ENCODE results near the gene POLDIP2.

Gene POLDIP2

DNA sequence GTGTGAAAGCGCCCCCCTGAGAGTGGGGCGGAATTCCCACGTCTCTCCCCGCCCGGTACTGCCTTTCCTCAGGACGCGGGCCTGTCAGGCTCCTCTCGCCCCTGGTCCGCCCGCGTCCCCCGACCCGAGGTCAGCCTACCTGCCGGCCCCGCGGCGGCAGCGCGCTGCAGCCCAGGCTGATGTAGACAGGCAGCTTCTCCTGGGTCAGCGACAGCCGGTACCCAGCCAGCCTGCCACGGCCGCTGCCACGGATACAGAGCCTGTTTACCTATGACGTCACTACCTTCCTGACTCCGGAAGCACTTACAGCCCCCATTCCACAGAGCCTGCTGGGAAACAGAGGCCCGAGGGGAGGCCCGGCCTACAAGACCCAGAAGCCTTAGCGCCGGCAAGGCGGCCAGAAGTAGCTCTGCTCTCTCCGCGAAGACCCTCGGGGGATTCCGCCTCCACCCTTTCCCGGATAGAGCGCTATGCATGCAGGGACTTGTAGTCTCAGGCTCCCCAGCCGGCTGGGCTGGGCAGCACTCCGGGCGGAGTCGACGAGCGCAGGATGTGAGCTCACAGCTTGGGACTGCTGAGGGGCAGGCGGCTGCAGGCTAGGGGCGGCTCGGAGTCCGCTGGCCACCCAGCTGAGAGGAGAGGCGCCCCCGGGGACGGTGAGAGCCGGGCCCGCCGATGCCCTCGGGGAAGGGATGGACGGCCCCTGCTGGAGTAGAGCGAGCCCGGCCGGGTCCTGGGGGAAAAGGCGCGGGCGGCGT lies 21.9 kb downstream of the POLDIP2 start, which contains the start of the genes IFT20 and TNFAIP1:
TSS of gene IFT20 (minus strand) at position 272 of the 758 bp plus-strand sequence. CDS start 3,487 bp downstream, outside the sequence.
TSS of gene TNFAIP1 (plus strand) at position 561 of the 758 bp plus-strand sequence. CDS start 3,761 bp downstream, outside the sequence.
- DNase-seq = peak; percentile 99

GRCh38 chr17:28334666-28335200 lies 22.6 kb downstream of the POLDIP2 start:
- no peak for DNase-seq

DNA sequence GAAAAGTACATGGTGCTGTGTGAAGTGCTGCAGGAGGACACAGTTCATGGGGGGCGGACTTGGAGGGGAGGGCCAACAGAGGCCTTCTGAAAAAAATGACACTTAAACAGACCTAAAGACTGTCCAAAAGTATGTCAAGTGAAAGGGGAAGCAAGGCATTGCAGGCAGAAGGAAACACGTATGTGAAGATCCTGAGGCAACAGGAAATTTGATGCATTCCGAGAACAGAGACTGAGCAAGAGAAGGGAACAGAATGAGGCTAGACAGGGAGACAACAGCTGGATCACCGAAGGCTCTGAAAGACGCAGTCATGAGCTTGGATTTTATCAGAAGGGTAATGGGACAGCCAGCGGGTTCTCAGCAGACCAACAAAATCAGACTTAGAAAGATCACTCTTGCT lies 23.2 kb downstream of the POLDIP2 start:
- no peak for DNase-seq

DNA sequence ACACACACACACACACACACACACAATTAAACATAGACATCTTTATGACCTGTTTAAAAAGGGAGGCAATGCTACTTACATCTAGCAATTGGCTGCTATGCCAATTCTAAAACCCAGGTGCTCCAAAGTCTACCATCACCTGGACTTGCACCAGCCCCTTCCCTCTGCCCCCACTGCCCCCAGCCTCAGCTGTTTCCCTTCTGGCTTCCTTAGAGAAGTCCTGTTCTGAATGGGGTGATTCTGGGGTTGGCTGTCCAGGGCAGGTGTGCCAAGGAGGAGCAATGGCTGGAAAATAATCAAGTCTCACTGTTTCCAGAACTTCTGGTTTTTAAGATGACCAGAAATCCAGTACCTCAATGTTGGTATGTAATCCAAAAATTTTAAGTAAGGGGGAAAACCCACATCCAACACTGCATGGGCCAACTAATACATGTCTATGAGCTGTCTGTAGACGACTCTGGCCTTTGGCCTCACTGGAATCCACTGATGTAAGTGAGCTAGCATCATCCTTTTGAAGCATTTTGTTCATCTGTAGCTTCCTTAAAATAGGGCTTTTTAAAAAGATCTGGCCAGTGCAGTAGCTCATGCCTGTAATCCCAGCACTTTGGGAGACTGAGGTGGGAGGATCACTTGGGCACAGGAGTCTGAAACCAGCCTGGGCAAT lies 24.1 kb downstream of the POLDIP2 start:
- DNase-seq = no peak

DNA sequence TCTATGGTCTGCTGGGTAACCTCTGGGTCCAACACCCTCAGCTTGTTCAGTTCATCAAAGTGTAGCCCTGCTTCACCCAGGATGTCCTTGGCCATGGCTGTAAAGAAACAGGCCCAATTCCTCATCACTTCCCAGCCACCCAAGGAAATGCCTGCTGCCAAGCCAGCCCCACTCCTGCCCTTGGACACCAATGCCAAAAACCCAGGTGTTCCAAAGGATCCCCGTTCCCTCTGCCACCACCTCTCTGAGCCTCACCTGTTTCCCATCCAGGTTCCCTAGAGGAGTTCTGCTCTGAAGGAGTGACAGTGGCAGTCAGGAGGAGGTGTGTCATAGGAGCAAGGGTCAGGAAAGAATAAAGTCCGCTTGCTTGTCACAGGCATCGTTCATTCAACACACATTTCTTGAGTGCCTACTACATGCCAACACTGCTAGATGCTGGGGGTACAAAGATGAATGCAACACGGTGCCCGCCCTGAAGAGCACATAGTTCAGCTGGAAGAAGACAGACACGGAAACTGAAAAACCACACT lies 25.4 kb downstream of the POLDIP2 start:
- DNase-seq = no peak

DNA sequence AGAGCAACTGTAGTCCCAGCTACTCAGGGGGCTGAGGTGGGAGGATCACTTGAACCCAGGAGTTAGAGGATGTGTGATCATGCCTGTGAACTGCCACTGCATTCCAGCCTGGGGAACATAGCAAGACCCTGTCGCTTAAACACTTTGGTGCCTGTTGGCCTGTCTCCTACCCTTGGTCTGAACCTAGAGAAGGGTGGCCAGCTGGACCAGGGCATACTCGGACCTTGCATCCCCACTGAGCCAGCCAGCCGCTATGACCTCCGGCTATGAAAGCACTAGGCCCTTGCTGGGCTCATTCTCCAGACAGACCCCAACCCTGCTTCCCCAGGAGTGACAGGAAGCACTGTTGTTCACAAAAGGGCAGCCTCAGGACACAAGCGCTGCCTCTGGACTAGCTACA lies 26.7 kb downstream of the POLDIP2 start:
- DNase-seq = no peak

GRCh38 chr17:28328325-28328724 lies 29.0 kb downstream of the POLDIP2 start:
- DNase-seq = no peak

- no peak for DNase-seq
These were observed 29.6 kb downstream of the POLDIP2 start for GRCh38 chr17:28327709-28328108.

GRCh38 chr17:28327031-28327607 lies 30.2 kb downstream of the POLDIP2 start:
- DNase-seq = no peak

GRCh38 chr17:28326114-28326513 lies 31.2 kb downstream of the POLDIP2 start:
- no peak for DNase-seq

- DNase-seq = no peak
These were observed 32.1 kb downstream of the POLDIP2 start for GRCh38 chr17:28325211-28325610.

- DNase-seq = no peak
These were observed 32.5 kb downstream of the POLDIP2 start for GRCh38 chr17:28324781-28325180.

DNA sequence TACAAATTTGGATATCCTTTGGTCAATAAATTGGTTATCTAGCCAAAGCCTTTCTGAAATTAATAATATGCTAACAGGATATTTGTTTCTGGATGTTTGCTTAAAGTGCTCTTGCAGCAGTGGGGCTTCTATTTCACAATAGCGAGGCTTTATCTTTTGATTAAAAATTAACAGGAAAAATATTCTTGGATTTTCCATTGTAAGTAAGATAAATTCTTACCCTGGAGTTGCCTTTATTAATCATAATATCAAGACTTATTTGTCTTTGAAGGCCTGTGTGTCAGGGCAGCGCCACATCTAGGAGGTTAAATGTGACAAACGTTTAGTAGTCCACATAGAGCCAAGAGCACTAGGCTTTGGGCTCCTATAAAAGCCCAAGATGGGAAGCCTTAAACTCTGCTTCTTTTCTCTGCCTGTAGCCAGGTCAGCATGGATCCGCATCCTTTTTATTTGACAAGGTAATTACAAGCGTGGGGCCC lies 33.0 kb downstream of the POLDIP2 start:
- no peak for DNase-seq

GRCh38 chr17:28320215-28321061 lies 36.9 kb downstream of the POLDIP2 start:
- no peak for DNase-seq

GRCh38 chr17:28319598-28319935 lies 37.8 kb downstream of the POLDIP2 start:
- DNase-seq = no peak

DNA sequence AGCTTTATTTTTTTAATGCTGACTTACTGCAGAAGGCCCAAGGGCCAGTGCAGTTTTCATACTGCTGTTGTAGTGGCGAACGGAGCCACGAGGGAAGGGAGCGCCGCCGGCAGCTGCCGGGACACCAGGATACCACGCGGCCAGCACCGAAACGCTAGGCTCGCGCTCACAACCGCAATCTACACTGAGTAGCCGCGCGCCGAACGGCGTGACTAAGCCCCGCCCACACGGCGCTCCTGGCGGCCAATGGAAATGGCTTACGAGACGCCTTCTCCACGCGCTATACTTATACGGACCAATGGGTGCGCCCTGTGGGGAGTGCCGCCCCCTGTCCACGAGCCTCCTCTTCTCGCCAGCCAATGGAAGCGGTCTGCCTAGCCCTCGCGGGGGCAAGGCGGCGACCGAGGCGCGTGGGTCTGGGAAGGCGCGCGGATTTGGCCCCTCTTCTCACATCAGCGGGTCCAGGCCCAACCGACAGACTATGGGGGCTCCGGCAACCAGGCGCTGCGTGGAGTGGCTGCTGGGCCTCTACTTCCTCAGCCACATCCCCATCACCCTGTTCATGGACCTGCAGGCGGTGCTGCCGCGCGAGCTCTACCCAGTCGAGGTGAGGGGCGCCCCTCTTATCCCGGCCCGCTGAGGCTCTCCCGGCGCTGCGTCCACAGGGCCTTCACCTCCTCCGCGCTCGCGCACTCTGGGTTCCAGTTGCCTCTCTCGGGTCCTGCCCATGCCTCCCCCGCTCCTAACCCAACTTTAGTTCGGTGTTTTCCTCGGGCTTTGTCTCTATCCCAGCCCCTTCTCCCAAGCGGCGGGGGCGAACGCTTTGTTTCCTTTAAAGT lies 38.3 kb downstream of the POLDIP2 start, which contains the start of gene TMEM97:
TSS of gene TMEM97 (plus strand) at position 442 of the 839 bp plus-strand sequence. CDS start at position 482, 40 bp downstream.
- peak; percentile 96 for DNase-seq

GRCh38 chr17:28317966-28318758 lies 39.2 kb downstream of the POLDIP2 start:
- DNase-seq = no peak

GRCh38 chr17:28317099-28317965 lies 40.0 kb downstream of the POLDIP2 start:
- DNase-seq = no peak

Measured in NK-92 treated with Interleukin-12 subunit alpha and Interleukin-12 subunit beta, amount 100 ng/mL, for 24 hours (cell line).